Activated naive CD8-positive, alpha-beta T cell treated with anti-CD3 and anti-CD28 coated beads, Interleukin-2, amount 50 U/mL, for 24 hours (primary cell): ENCODE measurements around the gene CCER1.

Experiments
- ATAC-seq: fragments of 150-1000 bp; cut with Tn5 transposase; one replicate; pipeline ENCODE4 v1.10.0; 2021
- DNase-seq: peaks from one replicate; pipeline ENCODE4 v3.0.0; 2021
- H3K27ac Mint-ChIP-seq: one replicate; pipeline ENCODE4 v1.8.0; 2021; ENCODE audit warnings: mild to moderate bottlenecking, mixed read lengths
- H3K27me3 Mint-ChIP-seq: one replicate; pipeline ENCODE4 v1.8.0; 2021; ENCODE audit warnings: mixed read lengths
- H3K36me3 Mint-ChIP-seq: one replicate; pipeline ENCODE4 v1.8.0; 2021; ENCODE audit warnings: low read depth, mixed read lengths
- H3K4me1 Mint-ChIP-seq: one replicate; pipeline ENCODE4 v1.8.0; 2021; ENCODE audit warnings: mixed read lengths
- H3K4me3 Mint-ChIP-seq: one replicate; pipeline ENCODE4 v1.8.0; 2021; ENCODE audit warnings: mild to moderate bottlenecking, moderate library complexity, mixed read lengths
- H3K9me3 Mint-ChIP-seq: one replicate; pipeline ENCODE4 v1.8.0; 2021; ENCODE audit warnings: mixed read lengths

Gene CCER1

GRCh38 chr12:90954428-90954827 lies 548 bp downstream of the CCER1 start:
- no peak for DNase-seq
- H3K4me3 Mint-ChIP-seq, result no peak overlapping the region
- peaks cover 3% of the 10 kb centered on the region for H3K27me3 Mint-ChIP-seq
- no peaks in the 10 kb centered on the region for H3K9me3 Mint-ChIP-seq
- H3K36me3 Mint-ChIP-seq, result no peaks in the 10 kb centered on the region
- no peaks in the 10 kb centered on the region for H3K4me1 Mint-ChIP-seq
- ATAC-seq, result no peak
- no peak overlapping the region for H3K27ac Mint-ChIP-seq

DNA sequence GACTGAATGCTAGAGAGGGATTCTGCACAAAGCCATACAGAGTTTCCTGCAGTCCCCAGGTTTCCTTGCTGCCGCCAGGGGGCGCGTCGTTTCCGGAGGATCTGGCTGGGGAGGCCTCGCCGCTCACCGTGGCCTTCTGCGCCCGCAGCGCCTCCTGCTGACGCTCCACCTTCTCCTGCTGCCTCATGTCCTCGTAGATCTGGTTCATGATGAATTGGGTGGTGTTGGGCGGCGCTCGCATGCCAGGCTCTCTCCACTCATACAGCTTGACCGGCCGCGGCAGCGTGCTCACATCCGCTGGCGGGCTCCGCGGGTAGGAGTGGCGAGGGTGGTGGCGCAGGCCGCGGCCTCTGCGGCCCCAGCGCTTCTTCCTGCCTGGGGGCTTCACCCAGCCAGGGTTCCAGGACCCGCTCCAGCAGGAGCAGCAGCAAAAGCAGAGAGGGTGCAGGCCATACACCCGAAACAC lies 987 bp downstream of the CCER1 start:
- no peak overlapping the region for H3K4me3 Mint-ChIP-seq
- no peak overlapping the region for H3K27ac Mint-ChIP-seq
- peaks cover 3% of the 10 kb centered on the region for H3K27me3 Mint-ChIP-seq
- no peak for ATAC-seq
- no peaks in the 10 kb centered on the region for H3K9me3 Mint-ChIP-seq
- H3K36me3 Mint-ChIP-seq, result no peaks in the 10 kb centered on the region
- DNase-seq, result peak; percentile 9
- H3K4me1 Mint-ChIP-seq, result no peaks in the 10 kb centered on the region

GRCh38 chr12:90951432-90952105 lies 3.4 kb downstream of the CCER1 start:
- DNase-seq, result no peak
- no peak for ATAC-seq
- H3K4me1 Mint-ChIP-seq, result no peaks in the 10 kb centered on the region

GRCh38 chr12:90947869-90948268 lies 7.1 kb downstream of the CCER1 start:
- Mint-ChIP-seq H3K9me3 (no peaks in the 10 kb centered on the region), H3K27ac (no peak overlapping the region), H3K27me3 (no peaks in the 10 kb centered on the region), H3K4me1 (no peaks in the 10 kb centered on the region), H3K36me3 (no peaks in the 10 kb centered on the region), H3K4me3 (no peak overlapping the region)
- ATAC-seq (no peak), DNase-seq (no peak)

More at GRCh38 chr12:90951432-90952105, 3.4 kb downstream of the CCER1 start:
- H3K4me3 Mint-ChIP-seq, result no peak overlapping the region
- H3K27ac Mint-ChIP-seq, result no peak overlapping the region
- peaks cover 3% of the 10 kb centered on the region for H3K27me3 Mint-ChIP-seq
- H3K9me3 Mint-ChIP-seq, result no peaks in the 10 kb centered on the region
- H3K36me3 Mint-ChIP-seq, result no peaks in the 10 kb centered on the region

- DNase-seq (no peak), ATAC-seq (no peak)
- H3K9me3 Mint-ChIP-seq, result no peaks in the 10 kb centered on the region
- no peak overlapping the region for H3K4me3 Mint-ChIP-seq
- no peaks in the 10 kb centered on the region for H3K27me3 Mint-ChIP-seq
- no peak overlapping the region for H3K27ac Mint-ChIP-seq
- no peaks in the 10 kb centered on the region for H3K36me3 Mint-ChIP-seq
- H3K4me1 Mint-ChIP-seq, result no peaks in the 10 kb centered on the region
These were observed 9.8 kb downstream of the CCER1 start for GRCh38 chr12:90945070-90945649.

DNA sequence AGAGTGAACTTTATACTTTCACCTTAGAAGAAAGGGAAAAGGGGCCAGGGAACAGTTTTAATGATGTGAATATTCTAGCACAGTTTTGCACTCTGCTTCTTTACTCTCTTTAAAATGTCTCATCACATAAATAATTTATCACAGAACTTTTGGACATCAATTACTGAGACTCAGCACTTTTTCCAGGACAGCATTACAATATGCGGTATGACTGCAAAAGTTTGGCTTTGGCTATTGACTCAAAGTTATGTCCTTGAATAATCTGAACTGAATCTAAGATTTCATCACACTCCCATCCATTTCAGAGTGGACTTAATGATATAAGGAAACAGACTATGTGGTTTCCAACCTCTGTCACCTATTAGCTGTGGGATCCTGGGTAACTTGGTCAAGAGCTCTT lies 11.7 kb downstream of the CCER1 start:
- Mint-ChIP-seq H3K27me3 (no peaks in the 10 kb centered on the region), H3K4me1 (no peaks in the 10 kb centered on the region), H3K27ac (no peak overlapping the region), H3K36me3 (no peaks in the 10 kb centered on the region), H3K4me3 (no peak overlapping the region), H3K9me3 (no peaks in the 10 kb centered on the region)
- DNase-seq (no peak), ATAC-seq (no peak)

DNA sequence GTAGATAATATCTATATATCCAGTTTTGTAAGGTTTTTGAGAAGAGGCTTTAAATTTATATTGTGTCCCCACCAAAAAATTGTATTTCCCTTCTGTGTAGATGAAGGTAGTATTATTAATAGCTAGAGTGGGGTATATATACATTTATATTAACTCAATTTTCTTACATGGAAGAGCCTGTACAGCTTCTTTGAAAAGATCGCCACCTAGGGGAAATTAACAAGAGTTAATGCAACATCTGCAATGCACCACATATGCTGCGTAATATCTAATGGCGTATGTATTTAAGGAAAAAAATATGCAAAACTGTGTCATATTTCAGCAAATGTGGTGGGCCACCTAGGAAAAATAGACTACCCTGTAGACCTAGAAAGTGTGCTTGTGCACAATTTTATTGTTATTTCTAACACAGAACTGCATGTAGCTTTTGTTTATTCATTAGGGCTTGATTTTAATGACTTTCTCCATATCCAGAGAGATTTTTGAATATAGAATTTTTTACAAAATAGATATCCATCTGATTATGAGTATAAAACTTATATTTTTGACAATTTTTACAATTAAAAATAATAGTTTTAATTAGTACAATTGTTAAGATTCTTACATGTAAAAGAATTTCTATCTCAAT lies 14.0 kb downstream of the CCER1 start:
- DNase-seq, result no peak
- Mint-ChIP-seq H3K27me3 (no peaks in the 10 kb centered on the region), H3K9me3 (no peaks in the 10 kb centered on the region), H3K4me3 (no peak overlapping the region), H3K27ac (no peak overlapping the region), H3K4me1 (no peaks in the 10 kb centered on the region), H3K36me3 (no peaks in the 10 kb centered on the region)
- peak; percentile 40 for ATAC-seq

- Mint-ChIP-seq H3K9me3 (no peaks in the 10 kb centered on the region), H3K4me3 (no peak overlapping the region), H3K27me3 (no peaks in the 10 kb centered on the region), H3K4me1 (no peaks in the 10 kb centered on the region), H3K36me3 (no peaks in the 10 kb centered on the region), H3K27ac (no peak overlapping the region)
- no peak for DNase-seq
- no peak for ATAC-seq
These were observed 15.6 kb downstream of the CCER1 start for GRCh38 chr12:90939382-90939781.

- no peak for ATAC-seq
- DNase-seq, result no peak
- H3K4me3 Mint-ChIP-seq, result no peak overlapping the region
- no peaks in the 10 kb centered on the region for H3K9me3 Mint-ChIP-seq
- no peaks in the 10 kb centered on the region for H3K36me3 Mint-ChIP-seq
- no peaks in the 10 kb centered on the region for H3K4me1 Mint-ChIP-seq
- H3K27ac Mint-ChIP-seq, result no peak overlapping the region
- peaks cover 8% of the 10 kb centered on the region for H3K27me3 Mint-ChIP-seq
These were observed 16.5 kb downstream of the CCER1 start for GRCh38 chr12:90938451-90938850.

GRCh38 chr12:90937651-90938050 lies 17.3 kb downstream of the CCER1 start:
- Mint-ChIP-seq H3K36me3 (no peaks in the 10 kb centered on the region), H3K27me3 (peaks cover 8% of the 10 kb centered on the region), H3K27ac (no peak overlapping the region), H3K9me3 (no peaks in the 10 kb centered on the region), H3K4me3 (no peak overlapping the region), H3K4me1 (no peaks in the 10 kb centered on the region)
- DNase-seq (no peak), ATAC-seq (no peak)

DNA sequence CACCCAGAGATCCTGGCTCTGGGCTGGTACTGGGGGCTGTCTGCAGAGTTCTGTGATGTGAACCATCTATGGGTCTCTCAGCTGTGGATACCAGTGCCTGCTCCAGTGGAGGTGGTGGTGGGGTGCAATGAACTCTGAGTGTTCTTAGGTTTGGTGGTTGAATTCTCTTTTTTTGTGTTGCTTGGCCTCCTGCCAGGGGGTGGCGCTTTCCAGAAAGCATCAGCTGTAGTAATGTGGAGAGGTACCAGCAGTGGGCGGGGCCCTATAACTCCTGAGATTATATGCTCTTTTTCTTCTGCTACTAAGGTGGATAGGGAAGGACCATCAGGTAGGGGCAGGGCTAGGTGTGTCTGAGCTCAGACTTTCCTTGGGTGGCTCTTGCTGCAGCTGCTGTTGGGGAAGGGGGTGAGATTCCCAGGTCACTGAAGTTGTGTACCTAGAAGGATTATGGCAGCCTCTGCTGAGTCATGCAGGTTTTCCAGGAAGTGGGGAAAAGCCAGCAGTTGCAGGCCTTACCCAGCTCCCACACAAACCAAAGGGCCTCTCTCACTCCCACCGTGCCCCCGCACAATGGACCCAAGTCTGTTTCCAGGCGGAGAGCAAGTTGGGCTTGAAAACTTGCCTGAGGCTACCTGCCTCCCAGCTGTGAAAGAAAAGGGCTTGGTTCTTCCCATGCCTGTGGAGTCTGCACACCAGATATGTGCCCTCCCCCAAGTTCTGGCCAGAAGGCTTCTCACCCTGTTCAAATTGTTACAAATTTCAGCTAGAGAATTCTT lies 18.6 kb downstream of the CCER1 start:
- DNase-seq (no peak), ATAC-seq (no peak)
- Mint-ChIP-seq H3K27me3 (peaks cover 8% of the 10 kb centered on the region), H3K9me3 (no peaks in the 10 kb centered on the region), H3K36me3 (no peaks in the 10 kb centered on the region), H3K4me1 (no peaks in the 10 kb centered on the region), H3K27ac (no peak overlapping the region), H3K4me3 (no peak overlapping the region)

- DNase-seq (no peak), ATAC-seq (no peak)
- Mint-ChIP-seq H3K27me3 (peaks cover 3% of the 10 kb centered on the region), H3K27ac (no peak overlapping the region), H3K4me1 (no peaks in the 10 kb centered on the region), H3K36me3 (peaks cover 1% of the 10 kb centered on the region), H3K9me3 (peaks cover 18% of the 10 kb centered on the region), H3K4me3 (no peak overlapping the region)
These were observed 29.4 kb downstream of the CCER1 start for GRCh38 chr12:90925562-90925961.

DNA sequence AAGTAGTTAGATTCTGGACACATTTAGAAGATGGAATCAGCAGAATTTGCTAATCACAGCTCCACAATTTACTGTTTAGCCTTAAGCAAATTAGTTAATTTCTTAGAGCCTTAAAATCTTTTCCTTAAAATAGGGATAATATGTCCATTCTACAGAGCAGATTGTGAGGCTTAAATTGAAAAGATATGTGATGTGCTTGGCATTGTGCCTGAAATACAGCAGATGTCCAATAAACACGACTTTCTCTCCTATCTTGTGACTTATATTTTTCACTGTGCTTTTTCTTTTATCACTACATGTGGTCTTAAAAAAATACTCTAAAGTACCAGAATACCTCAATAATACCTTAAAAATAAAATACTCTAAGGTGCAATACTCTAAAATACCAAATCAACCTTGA lies 30.6 kb downstream of the CCER1 start:
- ATAC-seq (no peak), DNase-seq (no peak)
- Mint-ChIP-seq H3K4me1 (no peaks in the 10 kb centered on the region), H3K9me3 (peaks cover 8% of the 10 kb centered on the region), H3K27ac (no peak overlapping the region), H3K27me3 (peaks cover 3% of the 10 kb centered on the region), H3K4me3 (no peak overlapping the region), H3K36me3 (peaks cover 1% of the 10 kb centered on the region)

- Mint-ChIP-seq H3K4me3 (no peak overlapping the region), H3K36me3 (no peaks in the 10 kb centered on the region), H3K27me3 (peaks cover 7% of the 10 kb centered on the region), H3K4me1 (no peaks in the 10 kb centered on the region), H3K27ac (no peak overlapping the region), H3K9me3 (no peaks in the 10 kb centered on the region)
- no peak for ATAC-seq
- no peak for DNase-seq
These were observed 32.8 kb downstream of the CCER1 start for GRCh38 chr12:90922145-90922627.
